Muscle layer of duodenum (tissue), 2 donors: Measurements from ENCODE around the gene NEU1.
A peak's percentile ranks its signal among the peaks of the same experiment; 100 is the strongest.

Experiments
- H3K27ac ChIP-seq: one replicate; pipeline ENCODE4 v1.7.0; 2013; ENCODE audit warnings: mild to moderate bottlenecking, low read length
- H3K27me3 ChIP-seq: one replicate; pipeline ENCODE4 v1.7.0; 2013; ENCODE audit warnings: low read depth, mild to moderate bottlenecking, control low read depth, low read length
- H3K36me3 ChIP-seq, 2 donors: one replicate each; pipeline ENCODE4 v1.7.0; 2013; ENCODE audit warnings: low read length in 2 of 2, control low read depth in 1 of 2, mild to moderate bottlenecking in 1 of 2; ENCODE audit not compliant: insufficient read depth in 2 of 2, control insufficient read depth in 1 of 2
- H3K4me1 ChIP-seq, 2 donors: one replicate each; pipeline ENCODE4 v1.7.0; 2013; ENCODE audit warnings: low read length in 2 of 2, mild to moderate bottlenecking in 2 of 2, control low read depth in 1 of 2, moderate library complexity in 1 of 2; ENCODE audit not compliant: insufficient read depth in 2 of 2, control insufficient read depth in 1 of 2
- H3K4me3 ChIP-seq, 2 donors: one replicate each; pipeline ENCODE4 v1.7.0; 2013; ENCODE audit warnings: low read length in 2 of 2, low read depth in 1 of 2, mild to moderate bottlenecking in 1 of 2
- H3K9me3 ChIP-seq, 2 donors: one replicate each; pipeline ENCODE4 v1.7.0; 2013; ENCODE audit warnings: low read length in 2 of 2, control low read depth in 1 of 2, mild to moderate bottlenecking in 1 of 2; ENCODE audit not compliant: control insufficient read depth in 1 of 2
- donor health status: healthy.

Gene NEU1

DNA sequence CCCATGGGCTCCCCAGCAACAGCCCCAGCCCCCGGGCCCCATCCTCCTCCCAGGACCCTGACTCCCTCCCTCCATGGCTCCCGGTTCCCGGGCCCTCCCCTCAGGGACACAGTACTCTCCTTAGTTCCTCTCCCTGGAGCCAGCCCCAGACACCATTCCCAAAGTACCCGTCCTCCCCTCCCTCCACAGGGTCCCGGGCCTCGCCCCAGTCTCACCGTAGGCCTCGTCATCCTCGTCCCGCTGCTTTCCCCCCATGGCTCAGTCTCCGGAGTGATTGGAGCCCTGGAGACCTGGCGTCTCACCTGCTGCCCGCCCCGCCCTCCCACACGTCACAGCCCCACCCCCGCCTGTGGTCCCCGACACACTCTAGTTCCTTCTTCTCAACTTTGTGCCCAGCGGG is 16.1 kb upstream of the NEU1 start, which contains the start of gene SLC44A4:
SLC44A4 (minus strand) TSS at position 272 of the 400 bp plus-strand sequence; CDS start at position 255, 17 bp downstream.
- no peaks in the 10 kb centered on the region for H3K4me1 ChIP-seq
- H3K9me3 ChIP-seq: no peaks in the 10 kb centered on the region
- peak within 1 kb of the TSS; percentile 86 for H3K27ac ChIP-seq
- peaks cover 24 to 41% of the 10 kb centered on the region in 2 donors for H3K36me3 ChIP-seq
- H3K4me3 ChIP-seq: peak within 1 kb of the TSS in 1 of 2 donors; percentile 48
- H3K27me3 ChIP-seq: no peaks in the 10 kb centered on the region

DNA sequence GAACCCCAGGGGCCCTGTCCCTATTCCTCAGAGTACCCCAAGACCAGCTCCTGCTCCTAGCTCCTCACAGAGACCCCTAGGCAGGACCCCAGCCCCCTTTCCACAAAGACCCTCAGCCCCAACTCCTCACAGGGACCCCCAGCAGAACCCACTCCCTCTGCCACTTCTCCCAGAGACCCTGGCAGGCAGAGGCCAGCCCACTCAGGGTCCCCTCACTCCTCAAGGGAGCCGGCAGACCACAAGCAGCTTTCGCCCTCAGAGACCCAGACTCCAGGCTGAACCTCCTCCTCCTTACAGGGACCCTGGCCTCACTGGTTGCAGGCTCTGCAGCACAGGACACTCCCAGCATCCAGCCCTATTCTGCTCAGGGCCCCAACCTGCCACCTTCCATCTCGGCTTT is 15.6 kb upstream of the NEU1 start:
- peak overlapping the region; percentile 86 for H3K27ac ChIP-seq
- no peaks in the 10 kb centered on the region for H3K4me1 ChIP-seq
- H3K4me3 ChIP-seq: peak overlapping the region in 1 of 2 donors; percentile 48
- no peaks in the 10 kb centered on the region for H3K27me3 ChIP-seq
- peaks cover 24 to 36% of the 10 kb centered on the region in 2 donors for H3K36me3 ChIP-seq
- H3K9me3 ChIP-seq: no peaks in the 10 kb centered on the region

DNA sequence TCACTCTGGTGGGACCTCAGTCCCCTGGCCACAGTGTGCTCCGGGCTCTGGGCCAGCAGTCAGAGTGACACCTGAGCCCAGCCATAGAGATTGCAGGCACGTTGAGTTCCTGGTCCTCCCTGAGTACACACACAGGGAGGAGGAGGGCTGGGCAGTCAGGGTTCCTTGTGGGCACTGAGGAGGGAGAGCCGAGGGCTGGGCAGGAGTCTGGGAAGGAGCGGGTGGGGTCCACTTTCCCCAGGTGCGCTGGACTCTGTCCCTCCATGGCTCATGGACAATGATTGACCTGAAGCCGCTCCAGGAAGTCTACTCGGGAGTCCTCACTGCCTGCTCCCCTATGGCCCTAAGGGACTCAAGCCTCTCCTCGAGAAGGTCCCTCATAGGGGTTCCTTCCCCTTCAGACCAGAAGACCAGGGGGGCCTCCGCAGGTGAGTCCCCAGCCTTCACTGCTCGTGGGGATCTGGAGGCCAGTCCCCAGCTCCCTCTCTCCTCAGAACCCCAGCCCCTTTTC is 15.1 kb upstream of the NEU1 start:
- peak overlapping the region; percentile 86 for H3K27ac ChIP-seq

DNA sequence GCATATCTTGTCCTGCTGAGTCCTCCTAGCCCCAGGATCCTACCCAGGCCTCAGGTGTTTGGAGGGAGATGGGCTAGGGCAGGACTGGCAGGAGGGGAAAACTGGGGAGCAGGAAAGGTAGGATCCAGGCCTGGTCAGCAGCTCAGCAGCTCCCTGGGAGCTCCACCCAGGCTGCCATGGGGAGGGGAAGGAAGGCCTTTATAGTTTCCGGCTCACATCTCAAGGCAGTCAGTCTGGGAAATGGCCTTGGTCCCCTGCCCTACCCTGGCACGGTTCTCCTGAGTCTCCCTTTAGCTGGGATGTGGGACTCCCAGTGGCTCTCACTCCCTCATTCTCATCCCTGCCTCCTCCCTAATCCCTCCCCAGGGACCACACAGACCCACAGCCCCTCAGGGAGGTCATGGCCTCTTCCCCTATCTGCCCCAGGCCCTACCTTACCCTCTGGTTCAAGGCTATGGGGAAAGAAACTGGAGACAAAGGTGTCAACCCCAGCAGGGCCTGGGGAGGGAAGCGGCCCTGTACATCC is 14.6 kb upstream of the NEU1 start:
- Histone ChIP-seq H3K36me3 (peaks cover 21 to 25% of the 10 kb centered on the region in 2 donors), H3K9me3 (no peaks in the 10 kb centered on the region), H3K4me1 (no peaks in the 10 kb centered on the region), H3K27ac (peak overlapping the region; percentile 83), H3K27me3 (no peaks in the 10 kb centered on the region), H3K4me3 (peak overlapping the region in 1 of 2 donors; percentile 48)

More for the DNA sequence above, 15.1 kb upstream of the NEU1 start:
- H3K36me3 ChIP-seq: peaks cover 24 to 30% of the 10 kb centered on the region in 2 donors
- H3K27me3 ChIP-seq: no peaks in the 10 kb centered on the region
- no peaks in the 10 kb centered on the region for H3K9me3 ChIP-seq
- peak overlapping the region in 1 of 2 donors; percentile 48 for H3K4me3 ChIP-seq
- no peaks in the 10 kb centered on the region for H3K4me1 ChIP-seq

DNA sequence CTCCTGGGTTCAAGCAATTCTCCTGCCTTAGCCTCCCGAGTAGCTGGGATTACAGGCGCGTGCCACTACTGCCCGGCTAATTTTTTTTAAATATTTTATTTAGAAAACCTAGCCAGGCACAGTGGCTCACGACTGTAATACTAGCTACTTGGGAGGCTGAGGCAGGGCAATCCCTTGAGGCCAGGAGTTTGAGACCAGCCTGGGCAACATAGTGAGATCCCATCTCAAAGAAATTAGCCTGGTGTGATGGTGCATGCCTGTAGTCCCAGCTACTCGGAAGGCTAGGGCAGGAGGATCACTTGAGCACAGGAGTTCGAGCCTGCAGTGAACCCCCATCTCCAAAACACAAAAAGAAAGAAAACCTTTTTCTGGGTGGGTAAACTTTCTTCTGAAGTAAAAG is 13.7 kb upstream of the NEU1 start:
- H3K27ac ChIP-seq: no peak overlapping the region
- H3K9me3 ChIP-seq: no peaks in the 10 kb centered on the region
- peaks cover 16 to 19% of the 10 kb centered on the region in 2 donors for H3K36me3 ChIP-seq
- no peaks in the 10 kb centered on the region for H3K27me3 ChIP-seq
- no peaks in the 10 kb centered on the region for H3K4me1 ChIP-seq
- H3K4me3 ChIP-seq: no peak overlapping the region

DNA sequence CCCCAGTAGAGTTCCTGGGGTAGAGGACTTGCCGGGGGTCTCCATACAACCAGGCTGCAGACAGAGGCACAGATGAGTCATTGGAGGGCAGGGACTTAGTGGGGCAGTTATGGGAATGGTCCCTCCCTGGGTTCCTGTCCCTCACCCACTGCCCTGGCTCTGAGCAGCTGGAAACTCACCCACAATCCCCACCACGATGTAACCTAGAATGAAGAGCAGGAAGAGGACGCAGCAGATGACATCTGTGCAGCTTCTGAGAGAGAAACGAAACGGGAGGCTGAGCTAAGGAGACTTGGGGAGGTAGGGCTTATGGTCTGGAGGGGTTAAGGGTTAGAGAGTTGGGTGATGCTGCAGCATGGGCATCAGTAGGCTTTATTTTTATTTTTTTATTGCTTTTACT is 13.3 kb upstream of the NEU1 start:
- Histone ChIP-seq H3K27ac (no peak overlapping the region), H3K36me3 (peaks cover 12 to 14% of the 10 kb centered on the region in 2 donors), H3K9me3 (no peaks in the 10 kb centered on the region), H3K27me3 (no peaks in the 10 kb centered on the region), H3K4me3 (no peak overlapping the region), H3K4me1 (no peaks in the 10 kb centered on the region)

DNA sequence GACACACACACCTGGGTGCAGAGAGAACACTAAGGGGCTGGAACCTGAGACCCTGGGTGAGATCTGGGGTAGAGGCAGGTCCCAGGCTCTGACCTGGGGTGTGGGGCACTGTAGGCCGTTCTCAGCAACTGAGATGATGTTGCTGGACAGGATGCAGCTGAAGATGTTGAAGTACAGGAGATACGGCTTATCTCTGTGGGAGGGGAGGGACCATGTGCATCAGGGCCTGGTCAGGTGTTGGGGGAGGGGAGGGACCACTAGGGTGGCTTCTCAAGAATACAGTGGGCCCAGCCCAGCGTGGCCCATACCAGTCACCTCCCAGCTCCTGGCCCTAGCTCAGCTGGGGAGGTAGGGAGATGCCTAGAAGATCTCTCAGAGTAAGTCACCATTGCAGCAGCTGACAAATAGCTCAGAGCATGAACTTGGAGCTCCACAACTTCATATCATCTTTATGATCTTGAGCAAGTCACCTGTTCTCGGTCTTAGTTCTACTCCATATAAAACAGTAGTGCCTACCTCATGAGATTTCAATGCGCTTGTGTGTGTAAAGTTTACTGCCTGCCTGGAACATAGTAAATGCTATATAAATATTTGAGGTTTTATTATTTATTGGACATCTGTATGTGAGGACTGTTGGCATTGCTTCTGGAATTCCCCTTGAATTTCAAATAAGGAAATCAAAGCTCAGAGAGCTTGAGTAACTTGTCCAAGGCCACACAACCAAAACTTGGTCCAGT is 12.4 kb upstream of the NEU1 start:
- no peak overlapping the region for H3K27ac ChIP-seq

DNA sequence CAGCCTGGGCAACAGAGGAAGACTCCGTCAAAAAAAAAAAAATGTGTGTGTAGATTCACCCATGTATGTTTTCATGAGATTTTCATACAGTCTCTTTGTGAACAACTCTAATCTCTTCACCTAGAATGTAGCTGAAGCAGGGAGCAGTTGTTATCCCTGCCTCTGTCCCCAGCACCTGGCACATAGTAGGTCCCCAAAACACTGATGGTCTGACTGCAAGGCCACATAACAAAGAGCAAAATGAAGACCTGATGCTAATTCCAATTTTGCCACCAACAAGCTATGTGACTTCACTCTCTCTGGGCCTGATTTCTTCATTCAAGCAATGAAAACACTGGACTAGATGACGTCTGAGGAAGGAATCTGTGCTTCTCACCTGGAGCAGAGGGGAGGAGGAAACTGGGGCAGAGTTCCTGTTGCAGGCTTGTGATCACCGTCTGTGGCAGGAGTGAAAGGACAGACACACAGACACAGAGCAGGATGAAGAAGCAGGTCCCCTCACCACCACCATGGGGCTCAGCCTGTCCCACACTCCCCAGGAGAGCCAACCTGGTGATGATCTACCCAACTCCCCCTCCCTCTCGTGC is 11.6 kb upstream of the NEU1 start:
- no peaks in the 10 kb centered on the region for H3K27me3 ChIP-seq
- no peaks in the 10 kb centered on the region for H3K36me3 ChIP-seq
- no peak overlapping the region for H3K4me3 ChIP-seq
- H3K27ac ChIP-seq: no peak overlapping the region
- no peaks in the 10 kb centered on the region for H3K4me1 ChIP-seq
- H3K9me3 ChIP-seq: no peaks in the 10 kb centered on the region

More for the DNA sequence above, 12.4 kb upstream of the NEU1 start:
- Histone ChIP-seq H3K36me3 (peaks cover 3 to 6% of the 10 kb centered on the region in 2 donors), H3K27me3 (no peaks in the 10 kb centered on the region), H3K9me3 (no peaks in the 10 kb centered on the region), H3K4me1 (no peaks in the 10 kb centered on the region), H3K4me3 (no peak overlapping the region)

DNA sequence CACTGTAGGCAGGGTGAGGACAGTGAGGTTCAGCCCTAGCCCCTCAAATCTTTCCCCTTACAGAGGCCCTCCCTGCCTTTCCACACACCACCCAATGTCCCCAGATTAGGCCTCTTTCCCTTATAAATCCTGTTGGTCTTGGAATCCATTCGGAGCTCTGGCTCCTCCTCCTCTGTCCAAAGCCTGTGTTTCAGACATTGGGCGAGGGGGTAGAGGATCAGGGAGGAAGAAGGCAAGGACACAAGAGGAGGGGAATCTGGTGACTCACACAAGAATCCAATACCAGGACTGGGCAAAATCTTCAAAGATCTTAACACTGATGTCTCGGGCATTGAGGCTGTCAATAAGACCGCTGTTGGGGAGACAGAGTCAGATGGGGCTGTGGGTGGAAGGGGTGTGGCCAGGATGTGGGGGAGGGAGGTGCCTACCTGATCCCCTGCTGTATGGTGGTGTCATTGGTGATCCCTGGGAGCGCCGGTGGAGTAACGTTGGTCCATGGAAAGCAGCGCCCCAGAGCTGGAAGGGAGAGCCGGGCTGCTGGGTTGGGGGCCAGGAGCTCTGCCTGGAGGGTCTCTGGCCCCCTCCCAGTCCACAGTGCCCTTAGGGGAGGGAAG is 8.5 kb upstream of the NEU1 start:
- Histone ChIP-seq H3K4me3 (no peak overlapping the region), H3K4me1 (no peaks in the 10 kb centered on the region), H3K9me3 (no peaks in the 10 kb centered on the region), H3K36me3 (no peaks in the 10 kb centered on the region), H3K27ac (no peak overlapping the region), H3K27me3 (no peaks in the 10 kb centered on the region)

DNA sequence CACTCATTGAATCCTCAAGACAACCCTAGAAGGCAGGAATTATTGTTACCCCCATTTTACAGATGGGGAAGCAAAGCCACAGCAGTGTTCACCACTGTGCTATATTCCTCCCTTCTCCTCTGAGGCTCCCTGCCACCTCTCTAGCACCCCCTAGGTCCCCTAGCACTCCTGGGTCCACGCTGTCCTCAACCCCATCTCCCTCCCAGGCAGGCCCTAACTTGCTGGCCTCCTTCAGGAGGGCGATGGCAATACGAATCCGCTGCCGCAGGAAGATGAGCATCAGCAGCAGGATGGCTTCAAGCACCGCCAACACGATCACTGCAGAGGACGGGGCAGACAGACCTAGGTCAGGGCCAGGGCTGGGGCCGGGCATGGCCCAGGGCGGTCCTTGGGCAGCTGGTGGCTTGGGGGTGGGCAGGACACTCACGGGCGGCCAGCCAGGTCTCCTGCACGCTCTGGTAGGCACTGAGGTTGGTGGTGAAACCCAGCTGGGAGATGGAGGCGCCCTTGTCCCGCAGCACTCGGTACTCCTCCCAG is 7.8 kb upstream of the NEU1 start:
- Histone ChIP-seq H3K4me1 (no peaks in the 10 kb centered on the region), H3K4me3 (no peak overlapping the region), H3K27me3 (no peaks in the 10 kb centered on the region), H3K27ac (no peak overlapping the region), H3K36me3 (no peaks in the 10 kb centered on the region), H3K9me3 (no peaks in the 10 kb centered on the region)

DNA sequence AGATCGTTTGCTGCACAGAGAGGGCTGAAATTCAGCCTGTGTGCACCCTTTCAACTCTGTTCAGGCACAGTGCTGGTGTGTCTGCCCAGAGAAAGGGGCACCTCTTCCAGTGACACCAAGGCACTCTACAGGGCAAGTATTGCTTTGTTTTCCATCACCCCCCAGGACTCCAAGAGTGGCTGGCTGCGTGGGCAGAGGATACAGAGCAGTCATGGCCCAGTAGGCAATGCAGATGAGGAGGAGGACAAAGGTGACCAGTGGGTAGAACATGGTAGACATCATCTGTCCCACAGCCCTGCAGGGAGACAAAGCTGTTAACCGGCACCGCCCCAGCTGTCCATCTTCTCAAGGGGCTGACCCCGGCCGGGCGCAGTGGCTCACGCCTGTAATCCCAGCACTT is 6.7 kb upstream of the NEU1 start:
- Histone ChIP-seq H3K27me3 (no peaks in the 10 kb centered on the region), H3K4me1 (peaks cover 0 to under 1% of the 10 kb centered on the region in 2 donors), H3K4me3 (no peak overlapping the region), H3K36me3 (no peaks in the 10 kb centered on the region), H3K9me3 (no peaks in the 10 kb centered on the region), H3K27ac (no peak overlapping the region)
